Endothelial cell of umbilical vein (primary cell): ENCODE measurements around the gene PDGFB. TPM values are rescaled to one million over a fixed set of nuclear protein-coding genes. Genes with fewer than 3 reads are reported as not detected.

Experiments used
- BruUV-seq: library from RNA; stranded (reverse); fragments of 400-500 nt; replicated peaks from 2 replicates; lab custom pipeline; 2021; lab: Mats Ljungman, UMichigan
- CTCF ChIA-PET: fragments of 300-600, 350-600 bp; sonication (Branson Sonifier 250); formaldehyde crosslinking; loops from one replicate; lab custom pipeline; 2021; ENCODE audit warnings: antibody characterized with exemption, inconsistent platforms; lab: Charles Lee
- POLR2A ChIA-PET: fragments of 300-600, 350-600 bp; sonication (Branson Sonifier 250); formaldehyde crosslinking; loops from one replicate; lab custom pipeline; 2021; ENCODE audit warnings: antibody characterized with exemption, inconsistent platforms; lab: Charles Lee
- DNase-seq: peaks from one replicate; pipeline ENCODE4 v3.0.0-alpha.2; 2011; ENCODE audit warnings: low read depth, low spot score
- FAIRE-seq: peaks from 2 replicates; lab custom pipeline; 2011; peaks lifted over from hg19 to GRCh38; lab: Jason Lieb, UNC
- H2AFZ ChIP-seq: 2 replicates; pipeline ENCODE4 v1.6.0; 2012; ENCODE audit warnings: low read depth, low read length, control low read depth, inconsistent platforms
- H3K27ac ChIP-seq: 2 replicates; pipeline ENCODE4 v1.5.1; 2011; ENCODE audit warnings: low read depth, mild to moderate bottlenecking, control low read depth, low read length, moderate library complexity; ENCODE audit not compliant: insufficient read depth
- H3K27me3 ChIP-seq, 2 experiments: 2 replicates each; pipeline versions ENCODE4 v1.6.0 to v1.6.1; 2011; ENCODE audit warnings: low read length in 2 of 2, mixed read lengths in 1 of 2; ENCODE audit not compliant: control insufficient read depth in 2 of 2, insufficient read depth in 2 of 2
- H3K36me3 ChIP-seq, 2 experiments: 2 replicates in 1 of 2; 3 replicates in 1 of 2; pipeline ENCODE4 v1.5.1; 2011; ENCODE audit warnings: low read length in 2 of 2, mild to moderate bottlenecking in 1 of 2, moderate library complexity in 1 of 2; ENCODE audit not compliant: control insufficient read depth in 2 of 2, insufficient read depth in 2 of 2; ENCODE audit errors: extremely low read depth in 1 of 2
- H3K4me1 ChIP-seq: 3 replicates; pipeline ENCODE4 v1.5.1; 2011; ENCODE audit warnings: mild to moderate bottlenecking, low read length; ENCODE audit not compliant: control insufficient read depth, insufficient read depth; ENCODE audit errors: extremely low read depth
- H3K4me2 ChIP-seq: 2 replicates; pipeline ENCODE4 v1.6.1; 2011; ENCODE audit warnings: low read length, control low read depth, mixed read lengths; ENCODE audit not compliant: insufficient read depth
- H3K4me3 ChIP-seq, 3 experiments: fragments of 200-600 bp in 1 of 3; sonication (generic), shearing (Covaris generic) in 1 of 3; replicated peaks in 1 of 3; 2 replicates each; pipeline ENCODE4 v1.5.1; 2011 to 2016; ENCODE audit warnings: control low read depth in 3 of 3, low read length in 3 of 3, mild to moderate bottlenecking in 2 of 3, inconsistent platforms in 1 of 3, low read depth in 1 of 3, moderate library complexity in 1 of 3; ENCODE audit not compliant: insufficient read depth in 1 of 3
- H3K79me2 ChIP-seq: 2 replicates; pipeline ENCODE4 v1.6.0; 2012; ENCODE audit warnings: low read length, inconsistent platforms; ENCODE audit not compliant: control insufficient read depth, insufficient read depth
- H3K9ac ChIP-seq: replicated peaks from 2 replicates; pipeline ENCODE3; 2011; ENCODE audit warnings: low read length, control low read depth; ENCODE audit not compliant: insufficient read depth; ENCODE audit errors: extremely low read depth
- H3K9me1 ChIP-seq: replicated peaks from 3 replicates; pipeline ENCODE4 v1.6.0; 2011; ENCODE audit warnings: mild to moderate bottlenecking, low read length; ENCODE audit not compliant: control insufficient read depth, insufficient read depth; ENCODE audit errors: extremely low read depth
- H3K9me3 ChIP-seq: replicated peaks from 2 replicates; pipeline ENCODE4 v1.5.1; 2012; ENCODE audit warnings: low read length, inconsistent platforms; ENCODE audit not compliant: control insufficient read depth, insufficient read depth
- H4K20me1 ChIP-seq: replicated peaks from 2 replicates; pipeline ENCODE3; 2011; ENCODE audit warnings: mild to moderate bottlenecking, low read length; ENCODE audit not compliant: control insufficient read depth, insufficient read depth; ENCODE audit errors: extremely low read depth
- EZH2 ChIP-seq: IDR thresholded peaks from 2 replicates; pipeline ENCODE4 v1.6.1; 2012; ENCODE audit warnings: borderline replicate concordance, low read depth, mild to moderate bottlenecking, moderate library complexity, low read length, inconsistent platforms; ENCODE audit not compliant: severe bottlenecking
- FOS ChIP-seq: IDR thresholded peaks from 2 replicates; pipeline ENCODE4 v1.6.1; 2011; ENCODE audit warnings: mild to moderate bottlenecking, low read length, moderate library complexity, borderline replicate concordance; ENCODE audit not compliant: insufficient read depth
- GATA2 ChIP-seq: IDR thresholded peaks from 2 replicates; pipeline ENCODE4 v1.7.0; 2011; ENCODE audit warnings: low read depth, mild to moderate bottlenecking, moderate library complexity, mixed read lengths, low read length; ENCODE audit not compliant: insufficient read length, insufficient read depth
- JUN ChIP-seq: IDR thresholded peaks from 2 replicates; pipeline ENCODE4 v1.6.1; 2011; ENCODE audit warnings: borderline replicate concordance, low read depth; ENCODE audit not compliant: insufficient read length, insufficient read depth
- MYC ChIP-seq: IDR thresholded peaks from one replicate; pipeline ENCODE4 v1.6.1; 2011; ENCODE audit warnings: mild to moderate bottlenecking, low read depth, low read length
- POLR2A ChIP-seq: IDR thresholded peaks from 2 replicates; pipeline ENCODE4 v1.6.1; 2012; ENCODE audit warnings: low read depth, mild to moderate bottlenecking, control low read depth, low read length
- POLR2AphosphoS5 ChIP-seq: IDR thresholded peaks from 2 replicates; pipeline ENCODE4 v1.6.1; 2012; ENCODE audit warnings: low read depth, mild to moderate bottlenecking, control low read depth, low read length, moderate library complexity; ENCODE audit not compliant: insufficient read depth
- dilution Hi-C: fragments of 300-500 bp; cut with MboI; formaldehyde crosslinking; loops from one replicate; pipeline ENCODE4 v1.15.0; 2019; ENCODE audit warnings: low sequenced_read_pairs; ENCODE audit not compliant: extremely low pct_ligation_motif_present
- intact Hi-C: fragments of 100-400 bp; cut with micrococcal nuclease; formaldehyde crosslinking; loops from one replicate; pipeline ENCODE4 v1.10.0; 2022
- polyA plus RNA-seq, 4 experiments: library from polyadenylated mRNA; depleted of rRNA in 3 of 4; stranded (reverse) in 3 of 4; unstranded in 1 of 4; fragments of >200 nt; gene quantifications; 2 replicates each; pipeline versions ENCODE4 v1.2.1 to v1.2.3, GENCODE V29; 2011 to 2012; ENCODE audit warnings: missing spikeins in 1 of 4
- total RNA-seq: library from RNA; stranded (reverse); gene quantifications from 2 replicates; pipeline ENCODE4 v1.2.3, GENCODE V29; 2021
- TF ChIP-seq, protein P1 (sequence below): IDR thresholded peaks from 2 replicates; pipeline ENCODE4 v1.6.1; 2011; ENCODE audit not compliant: insufficient read depth, insufficient read length
- TF ChIP-seq, protein P2 (sequence below), 2 donors: IDR thresholded peaks; 1 replicate in 1 of 2; 2 replicates in 1 of 2; pipeline ENCODE4 v1.5.1; 2011; ENCODE audit warnings: low read length in 2 of 2, mild to moderate bottlenecking in 2 of 2, moderate library complexity in 2 of 2, control low read depth in 1 of 2, inconsistent platforms in 1 of 2, low read depth in 1 of 2; ENCODE audit not compliant: insufficient read depth in 1 of 2; ENCODE audit errors: extremely low read depth in 1 of 2

The PDGFB gene
- total and polyA plus RNA-seq, 2 donors (not counting 3 experiments of a cell fraction or from before 2014, with no cell fraction given): 135 to 240 TPM

- Histone ChIP-seq H3K9ac (no peak overlapping the region), H3K9me3 (no peaks in the 10 kb centered on the region), H3K79me2 (no peaks in the 10 kb centered on the region), H3K4me3 (no peak overlapping the region), H2AFZ (no peak overlapping the region), H4K20me1 (no peaks in the 10 kb centered on the region), H3K27me3 (no peaks in the 10 kb centered on the region), H3K4me1 (peaks cover 43% of the 10 kb centered on the region), H3K27ac (no peak overlapping the region), H3K4me2 (no peak overlapping the region), H3K9me1 (no peaks in the 10 kb centered on the region), H3K36me3 (no peaks in the 10 kb centered on the region)
- TF ChIP-seq, protein P1, sequence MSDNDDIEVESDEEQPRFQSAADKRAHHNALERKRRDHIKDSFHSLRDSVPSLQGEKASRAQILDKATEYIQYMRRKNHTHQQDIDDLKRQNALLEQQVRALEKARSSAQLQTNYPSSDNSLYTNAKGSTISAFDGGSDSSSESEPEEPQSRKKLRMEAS: no peak
- no peak for TF ChIP-seq MYC
- no peak for TF ChIP-seq EZH2
- no peak for TF ChIP-seq GATA2
- TF ChIP-seq POLR2A: no peak
- TF ChIP-seq JUN: no peak
- no peak for TF ChIP-seq FOS
- TF ChIP-seq, protein P2, sequence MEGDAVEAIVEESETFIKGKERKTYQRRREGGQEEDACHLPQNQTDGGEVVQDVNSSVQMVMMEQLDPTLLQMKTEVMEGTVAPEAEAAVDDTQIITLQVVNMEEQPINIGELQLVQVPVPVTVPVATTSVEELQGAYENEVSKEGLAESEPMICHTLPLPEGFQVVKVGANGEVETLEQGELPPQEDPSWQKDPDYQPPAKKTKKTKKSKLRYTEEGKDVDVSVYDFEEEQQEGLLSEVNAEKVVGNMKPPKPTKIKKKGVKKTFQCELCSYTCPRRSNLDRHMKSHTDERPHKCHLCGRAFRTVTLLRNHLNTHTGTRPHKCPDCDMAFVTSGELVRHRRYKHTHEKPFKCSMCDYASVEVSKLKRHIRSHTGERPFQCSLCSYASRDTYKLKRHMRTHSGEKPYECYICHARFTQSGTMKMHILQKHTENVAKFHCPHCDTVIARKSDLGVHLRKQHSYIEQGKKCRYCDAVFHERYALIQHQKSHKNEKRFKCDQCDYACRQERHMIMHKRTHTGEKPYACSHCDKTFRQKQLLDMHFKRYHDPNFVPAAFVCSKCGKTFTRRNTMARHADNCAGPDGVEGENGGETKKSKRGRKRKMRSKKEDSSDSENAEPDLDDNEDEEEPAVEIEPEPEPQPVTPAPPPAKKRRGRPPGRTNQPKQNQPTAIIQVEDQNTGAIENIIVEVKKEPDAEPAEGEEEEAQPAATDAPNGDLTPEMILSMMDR (IDR thresholded peaks at IDR 0.05; ENCODE audit: extremely low read depth in 1 of 2, insufficient read depth in 1 of 2, low read depth in 1 of 2, low read length in 2 of 2): no peak
- TF ChIP-seq POLR2AphosphoS5: no peak
- FAIRE-seq (no peak), DNase-seq (no peak)
- ChIA-PET POLR2A (interaction anchor here (0.6 to 1.3 kb wide), 2 partner anchors 35 to 1401 kb away, joined by 3 to 6 read pairs; partner anchors contain the start of gene PDGFB), CTCF (interaction anchor here (1.1 to 2.2 kb wide), 4 partner anchors 11 to 109 kb away, joined by 3 to 10 read pairs (median 4); partner anchors contain the start of gene PDGFB)
- intact Hi-C loops (no loop called here), dilution Hi-C loops (no loop called here)
- no TSS peak for BruUV-seq
These were observed 35.5 kb upstream of the PDGFB start for GRCh38 chr22:39280250-39280649.
